ENCODE data around the gene COL16A1. TPM values are rescaled to one million over a fixed set of nuclear protein-coding genes. Genes with fewer than 3 reads are reported as not detected.
A peak's percentile ranks its signal among the peaks of the same experiment; 100 is the strongest.

COL16A1 gene
- total and polyA plus RNA-seq, 4 donors: 0.43 to 3.8 (median 2.3) TPM

- H3K27ac ChIP-seq (ENCODE audit: low read depth in 1 of 2, low read length in 2 of 2): no peak overlapping the region
- no peaks in the 10 kb centered on the region for H3K9me3 ChIP-seq (ENCODE audit: control insufficient read depth in 4 of 4, low read length in 3 of 4)
- no peak for DNase-seq (ENCODE audit: low spot score)
- no peaks in the 10 kb centered on the region for H3K4me1 ChIP-seq (ENCODE audit: control insufficient read depth in 4 of 4, insufficient read depth in 4 of 4, low read length in 3 of 4)
- H3K4me3 ChIP-seq (ENCODE audit: low read depth in 1 of 3, low read length in 3 of 3): no peak overlapping the region
- no peak overlapping the region for H3K9ac ChIP-seq (ENCODE audit: low read depth in 1 of 2, low read length in 2 of 2)
- H3K27me3 ChIP-seq (ENCODE audit: control insufficient read depth in 4 of 4, insufficient read depth in 4 of 4, low read length in 3 of 4): peaks cover 0 to 5% (median 0%) of the 10 kb centered on the region in 4 donors
- 76% methylated on average over 11 of the region's 11 CpGs for WGBS
- no peaks in the 10 kb centered on the region for H3K36me3 ChIP-seq (ENCODE audit: control insufficient read depth in 4 of 4, insufficient read depth in 3 of 4, low read depth in 1 of 4, low read length in 3 of 4)
- TF ChIP-seq FOXA2 (IDR thresholded peaks at IDR 0.05) (no peak), CTCF (IDR thresholded peaks at IDR 0.05; ENCODE audit: low read depth, low read length, missing input control) (peak; percentile 31), FOXA1 (IDR thresholded peaks at IDR 0.05) (no peak), GABPA (IDR thresholded peaks at IDR 0.05 in 1 of 2, conservative IDR thresholded peaks at IDR 0.05 in 1 of 2) (no peak), RXRA (IDR thresholded peaks at IDR 0.05) (no peak)
Measured at GRCh38 chr1:31683997-31684396, 19.8 kb downstream of the COL16A1 start.

DNA sequence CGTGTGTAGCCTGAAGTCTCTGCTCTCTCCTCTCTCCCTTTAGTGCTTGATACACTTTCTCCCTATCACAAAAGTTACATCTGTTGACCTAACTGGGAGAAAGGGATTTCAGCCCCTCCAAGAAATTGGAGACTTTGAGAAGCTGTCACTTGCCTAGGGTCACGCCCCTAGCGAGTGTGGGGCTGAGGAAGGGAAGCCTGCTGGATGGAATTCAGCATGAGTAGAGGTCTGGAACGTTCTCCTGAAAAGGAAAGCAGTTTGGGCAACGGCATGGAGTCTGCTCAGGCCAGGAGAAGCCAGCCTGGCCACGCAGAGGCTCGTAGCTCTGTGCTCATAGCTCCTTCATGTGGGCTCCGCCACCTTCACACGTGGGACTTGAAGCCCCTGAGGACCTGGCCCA, 22.4 kb downstream of the COL16A1 start:
- no peak for DNase-seq (ENCODE audit: low spot score)
- 73% methylated on average over 9 of the region's 9 CpGs for whole genome bisulfite sequencing
- TF ChIP-seq ATF3 (IDR thresholded peaks at IDR 0.05): no peak
- TF ChIP-seq REST (IDR thresholded peaks at IDR 0.05): no peak
- no peak for TF ChIP-seq FOXA2 (IDR thresholded peaks at IDR 0.05)
- TF ChIP-seq CTCF (IDR thresholded peaks at IDR 0.05; ENCODE audit: low read depth, low read length, missing input control): no peak
- no peak for TF ChIP-seq GABPA (IDR thresholded peaks at IDR 0.05 in 1 of 2, conservative IDR thresholded peaks at IDR 0.05 in 1 of 2)
- H3K27ac ChIP-seq (ENCODE audit: low read depth in 1 of 2, low read length in 2 of 2): no peak overlapping the region
- no peaks in the 10 kb centered on the region for H3K4me1 ChIP-seq (ENCODE audit: control insufficient read depth in 4 of 4, insufficient read depth in 4 of 4, low read length in 3 of 4)
- no peak overlapping the region for H3K9ac ChIP-seq (ENCODE audit: low read depth in 1 of 2, low read length in 2 of 2)
- H3K36me3 ChIP-seq (ENCODE audit: control insufficient read depth in 4 of 4, insufficient read depth in 3 of 4, low read depth in 1 of 4, low read length in 3 of 4): no peaks in the 10 kb centered on the region
- H3K27me3 ChIP-seq (ENCODE audit: control insufficient read depth in 4 of 4, insufficient read depth in 4 of 4, low read length in 3 of 4): peaks cover 0 to 5% (median 0%) of the 10 kb centered on the region in 4 donors
- no peaks in the 10 kb centered on the region for H3K9me3 ChIP-seq (ENCODE audit: control insufficient read depth in 4 of 4, low read length in 3 of 4)
- H3K4me3 ChIP-seq (ENCODE audit: low read depth in 1 of 3, low read length in 3 of 3): no peak overlapping the region

DNA sequence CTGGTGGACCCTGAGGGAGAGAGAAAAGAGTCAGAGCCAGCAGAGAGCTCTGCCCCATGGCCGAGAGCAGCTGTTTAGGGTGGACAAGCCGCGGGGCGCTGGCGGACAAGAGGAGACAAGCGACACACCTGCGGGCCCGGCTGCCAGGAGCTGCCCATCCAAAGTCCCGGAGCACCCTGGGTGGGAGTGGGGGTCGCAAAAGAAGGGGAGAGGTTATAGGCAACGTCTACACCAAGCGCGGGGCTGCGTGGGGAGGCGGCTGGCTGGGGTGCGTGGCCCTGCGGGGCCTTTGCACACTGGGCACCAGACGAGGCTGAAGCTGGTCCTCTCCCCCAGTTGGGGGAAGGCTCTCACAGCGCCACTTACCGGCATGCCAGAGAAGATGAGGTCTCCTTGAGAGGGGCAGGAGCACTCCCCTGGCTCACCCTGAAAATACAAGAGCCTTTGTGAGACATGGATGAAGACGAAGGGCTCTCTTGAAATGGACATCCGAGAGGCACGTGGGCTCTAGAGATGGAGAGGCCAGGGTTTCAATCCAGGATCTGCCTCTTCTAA, 24.1 kb downstream of the COL16A1 start:
- DNase-seq (ENCODE audit: low spot score): no peak
- H3K27me3 ChIP-seq (ENCODE audit: control insufficient read depth in 4 of 4, insufficient read depth in 4 of 4, low read length in 3 of 4): peaks cover 0 to 5% (median 0%) of the 10 kb centered on the region in 4 donors
- H3K9me3 ChIP-seq (ENCODE audit: control insufficient read depth in 4 of 4, low read length in 3 of 4): no peaks in the 10 kb centered on the region
- H3K4me1 ChIP-seq (ENCODE audit: control insufficient read depth in 4 of 4, insufficient read depth in 4 of 4, low read length in 3 of 4): no peaks in the 10 kb centered on the region
- H3K4me3 ChIP-seq (ENCODE audit: low read depth in 1 of 3, low read length in 3 of 3): no peak overlapping the region
- H3K36me3 ChIP-seq (ENCODE audit: control insufficient read depth in 4 of 4, insufficient read depth in 3 of 4, low read depth in 1 of 4, low read length in 3 of 4): no peaks in the 10 kb centered on the region
- no peak overlapping the region for H3K27ac ChIP-seq (ENCODE audit: low read depth in 1 of 2, low read length in 2 of 2)
- 81% methylated on average over 23 of the region's 23 CpGs for WGBS
- no peak overlapping the region for H3K9ac ChIP-seq (ENCODE audit: low read depth in 1 of 2, low read length in 2 of 2)
- no peak for TF ChIP-seq RAD21 (IDR thresholded peaks at IDR 0.05)
- TF ChIP-seq JUND (IDR thresholded peaks at IDR 0.05): no peak
- no peak for TF ChIP-seq ATF3 (IDR thresholded peaks at IDR 0.05)
- TF ChIP-seq TAF1 (conservative IDR thresholded peaks at IDR 0.05): no peak
- TF ChIP-seq, protein P1, sequence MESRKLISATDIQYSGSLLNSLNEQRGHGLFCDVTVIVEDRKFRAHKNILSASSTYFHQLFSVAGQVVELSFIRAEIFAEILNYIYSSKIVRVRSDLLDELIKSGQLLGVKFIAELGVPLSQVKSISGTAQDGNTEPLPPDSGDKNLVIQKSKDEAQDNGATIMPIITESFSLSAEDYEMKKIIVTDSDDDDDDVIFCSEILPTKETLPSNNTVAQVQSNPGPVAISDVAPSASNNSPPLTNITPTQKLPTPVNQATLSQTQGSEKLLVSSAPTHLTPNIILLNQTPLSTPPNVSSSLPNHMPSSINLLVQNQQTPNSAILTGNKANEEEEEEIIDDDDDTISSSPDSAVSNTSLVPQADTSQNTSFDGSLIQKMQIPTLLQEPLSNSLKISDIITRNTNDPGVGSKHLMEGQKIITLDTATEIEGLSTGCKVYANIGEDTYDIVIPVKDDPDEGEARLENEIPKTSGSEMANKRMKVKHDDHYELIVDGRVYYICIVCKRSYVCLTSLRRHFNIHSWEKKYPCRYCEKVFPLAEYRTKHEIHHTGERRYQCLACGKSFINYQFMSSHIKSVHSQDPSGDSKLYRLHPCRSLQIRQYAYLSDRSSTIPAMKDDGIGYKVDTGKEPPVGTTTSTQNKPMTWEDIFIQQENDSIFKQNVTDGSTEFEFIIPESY (IDR thresholded peaks at IDR 0.05): no peak
- no peak for TF ChIP-seq YY1 (IDR thresholded peaks at IDR 0.05)
- TF ChIP-seq FOXA2 (IDR thresholded peaks at IDR 0.05): no peak
- TF ChIP-seq HNF4A (conservative IDR thresholded peaks at IDR 0.05): no peak
- TF ChIP-seq HNF4G (IDR thresholded peaks at IDR 0.05): no peak
- no peak for TF ChIP-seq SP1 (IDR thresholded peaks at IDR 0.05)

Data from liver (tissue), 9 donors.